HG02981 (cell line): ENCODE data around the gene GJA10.
"Not testable (repeated sequence)": the region's sequence is repeated elsewhere in the genome, so short reads cannot be mapped to it uniquely, and the experiment has no call there.

Experiments
- ATAC-seq: cut with Tn5 transposase; IDR thresholded peaks from one replicate; pipeline ENCODE4 v1.9.1; 2021; ENCODE audit warnings: mild to moderate bottlenecking, moderate library complexity; ENCODE audit not compliant: unreplicated experiment

GJA10 gene

GRCh38 chr6:89894169-89894568 lies at the start of gene GJA10:
Gene GJA10 (plus strand): TSS chr6:89894469. CDS start chr6:89894469, 0 bp downstream.
- no peak for ATAC-seq

GRCh38 chr6:89847513-89847912 lies 46.8 kb upstream of the GJA10 start:
- ATAC-seq = not testable (repeated sequence)

- ATAC-seq = no peak
These were observed 41.2 kb upstream of the GJA10 start for GRCh38 chr6:89853068-89853467.

DNA sequence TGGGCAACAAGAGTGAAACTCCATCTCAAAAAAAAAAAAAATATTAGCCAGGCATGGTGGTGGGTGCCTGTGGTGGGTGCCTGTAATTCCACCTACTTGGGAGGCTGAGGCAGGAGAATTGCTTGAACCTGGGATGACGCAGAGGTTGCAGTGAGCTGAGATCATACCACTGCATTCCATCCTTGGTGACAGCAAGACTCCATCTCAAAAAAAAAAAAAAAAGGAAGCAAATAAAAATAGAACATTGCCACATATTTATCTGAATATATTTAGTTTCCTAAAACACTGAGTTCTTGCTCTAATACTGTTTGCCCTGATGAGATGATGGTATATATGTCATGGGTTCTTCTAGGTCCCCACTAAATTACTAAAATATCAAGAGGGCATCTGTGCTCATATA lies 36.2 kb upstream of the GJA10 start:
- ATAC-seq = no peak

GRCh38 chr6:89859744-89860143 lies 34.5 kb upstream of the GJA10 start:
- peak; percentile 47 for ATAC-seq

- ATAC-seq = peak; percentile 71
These were observed 32.0 kb upstream of the GJA10 start for GRCh38 chr6:89862273-89862672.

DNA sequence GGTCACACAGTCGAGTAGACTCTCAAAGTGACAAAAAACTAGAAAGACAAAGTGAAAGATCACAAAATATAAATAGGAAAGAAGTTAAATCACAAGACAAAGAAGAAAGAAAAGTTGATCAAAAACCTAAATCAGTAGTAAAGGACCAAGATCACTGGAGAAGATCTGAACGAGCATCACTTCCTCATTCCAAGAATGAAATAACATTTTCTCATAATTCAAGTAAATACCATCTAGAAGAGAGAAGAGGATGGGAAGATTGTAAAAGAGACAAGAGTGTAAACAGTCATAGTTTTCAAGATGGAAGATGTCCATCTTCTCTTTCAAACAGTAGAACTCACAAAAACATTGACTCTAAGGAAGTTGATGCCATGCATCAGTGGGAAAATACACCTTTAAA lies 31.6 kb upstream of the GJA10 start:
- ATAC-seq = no peak

GRCh38 chr6:89866024-89866678 lies 28.1 kb upstream of the GJA10 start:
- no peak for ATAC-seq

GRCh38 chr6:89873721-89874120 lies 20.5 kb upstream of the GJA10 start:
- no peak for ATAC-seq

DNA sequence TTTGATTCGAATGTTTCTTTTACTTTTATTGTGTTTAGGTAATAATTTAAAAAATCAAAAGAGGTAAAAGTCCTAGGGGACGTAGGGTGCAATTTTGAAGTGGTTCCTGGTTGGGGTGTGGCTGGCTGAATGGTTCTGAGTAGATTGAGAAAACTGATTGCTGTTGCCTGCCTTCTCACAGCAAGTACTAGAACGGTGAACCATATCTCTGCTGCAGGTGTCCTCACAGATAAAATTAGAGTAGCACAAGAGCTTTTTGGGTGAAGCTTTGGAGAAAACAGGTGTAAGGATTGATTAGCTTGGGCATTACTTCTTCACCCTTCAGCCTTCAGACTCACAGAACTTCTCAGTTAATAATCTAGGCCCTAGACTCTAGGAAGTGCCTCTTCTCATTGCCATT lies 19.8 kb upstream of the GJA10 start:
- ATAC-seq = no peak

GRCh38 chr6:89886378-89887120 lies 7.7 kb upstream of the GJA10 start:
- no peak for ATAC-seq

DNA sequence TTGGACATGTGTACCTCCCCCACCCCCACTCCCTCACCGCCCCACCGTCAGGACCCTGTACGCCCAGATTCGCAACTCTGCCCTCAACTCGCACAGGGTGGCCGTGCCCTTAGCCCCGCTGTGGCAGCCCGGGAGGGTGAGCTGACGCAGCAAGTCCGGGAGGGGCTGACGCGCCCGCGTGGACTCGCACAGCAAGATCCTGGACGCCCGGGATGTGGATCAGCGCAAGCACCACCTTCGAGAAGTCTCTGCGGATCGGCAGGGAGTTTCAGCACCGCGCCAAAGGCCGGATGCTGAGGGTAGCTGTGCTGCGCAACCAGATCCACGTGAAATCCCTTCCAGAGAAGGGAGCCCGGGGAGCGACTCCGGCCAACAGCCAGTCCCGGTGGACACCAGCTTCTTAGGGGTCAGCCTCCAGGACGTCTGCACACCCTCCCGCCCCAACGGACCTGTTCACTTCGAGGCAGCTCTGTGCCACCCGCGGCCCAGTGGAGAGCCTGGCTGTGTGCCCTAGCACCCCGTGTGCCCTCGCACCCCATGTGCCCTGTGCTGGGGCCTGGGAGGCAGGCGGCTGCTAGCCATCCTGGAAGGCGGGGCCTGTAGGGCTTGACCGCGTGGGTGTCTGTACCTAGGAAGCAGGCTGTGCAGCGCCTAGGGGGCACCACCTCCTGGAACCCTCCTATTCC lies 6.7 kb upstream of the GJA10 start:
- ATAC-seq = no peak

DNA sequence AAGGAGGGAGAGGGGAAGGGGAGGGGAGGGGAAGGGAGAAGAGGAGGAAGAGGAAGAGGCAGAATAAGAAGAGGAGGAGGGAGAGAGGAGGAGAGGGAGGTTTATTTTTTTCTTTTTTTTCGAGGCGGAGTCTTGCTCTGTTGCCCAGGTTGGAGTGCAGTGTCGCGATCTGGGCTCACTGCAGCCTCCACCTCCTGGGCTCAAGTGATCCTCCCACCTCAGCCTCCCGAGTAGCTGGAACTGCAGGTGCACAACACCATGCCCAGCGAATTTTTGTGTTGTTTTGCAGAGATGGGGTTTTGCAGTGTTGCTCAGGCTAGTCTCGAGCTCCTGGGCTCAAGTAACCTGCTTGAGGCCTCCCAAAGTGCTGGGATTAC lies 6.1 kb upstream of the GJA10 start:
- no peak for ATAC-seq

GRCh38 chr6:89888871-89889270 lies 5.4 kb upstream of the GJA10 start:
- no peak for ATAC-seq

DNA sequence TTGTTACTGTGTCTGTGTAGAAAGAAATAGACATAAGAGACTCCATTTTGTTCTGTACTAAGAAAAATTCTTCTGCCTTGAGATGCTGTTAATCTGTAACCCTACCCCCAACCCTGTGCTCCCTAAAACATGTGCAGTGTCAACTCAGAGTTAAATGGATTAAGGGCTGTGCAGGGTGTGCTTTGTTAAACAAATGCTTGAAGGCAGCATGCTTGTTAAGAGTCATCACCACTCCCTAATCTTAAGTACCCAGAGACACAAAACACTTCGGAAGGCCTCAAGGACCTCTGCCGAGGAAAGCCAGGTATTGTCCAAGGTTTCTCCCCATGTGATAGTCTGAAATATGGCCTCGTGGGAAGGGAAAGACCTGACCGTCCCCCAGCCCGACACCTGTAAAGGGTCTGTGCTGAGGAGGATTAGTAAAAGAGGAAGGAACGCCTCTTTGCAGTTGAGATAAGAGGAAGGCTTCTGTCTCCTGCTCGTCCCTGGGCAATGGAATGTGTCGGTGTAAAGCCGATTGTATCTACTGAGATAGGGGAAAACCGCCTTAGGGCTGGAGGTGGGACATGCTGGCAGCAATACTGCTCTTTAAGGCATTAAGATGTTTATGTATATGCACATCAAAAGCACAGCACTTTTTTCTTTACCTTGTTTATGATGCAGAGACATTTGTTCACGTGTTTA lies 3.3 kb upstream of the GJA10 start:
- ATAC-seq = not testable (repeated sequence)

- ATAC-seq = not testable (repeated sequence)
These were observed 1.7 kb upstream of the GJA10 start for GRCh38 chr6:89892577-89892976.

- ATAC-seq = no peak
These were observed 1.1 kb downstream of the GJA10 start for GRCh38 chr6:89895276-89895874.

- ATAC-seq = not testable (repeated sequence)
These were observed 16.0 kb downstream of the GJA10 start for GRCh38 chr6:89910001-89910901.

- ATAC-seq = no peak
These were observed 16.6 kb downstream of the GJA10 start for GRCh38 chr6:89910902-89911240.
